NCI-H2196 treated with DMSO at 0.1 percent for 48 hours (cell line): ENCODE results near the gene PRELID2.
"Not testable (repeated sequence)": the region's sequence is repeated elsewhere in the genome, so short reads cannot be mapped to it uniquely, and the experiment has no call there.

ENCODE experiments used
- DNase-seq: peaks from one replicate; lab custom pipeline; 2025; ENCODE audit not compliant: unreplicated experiment; lab: John Stamatoyannopoulos, UW

Gene PRELID2

DNA sequence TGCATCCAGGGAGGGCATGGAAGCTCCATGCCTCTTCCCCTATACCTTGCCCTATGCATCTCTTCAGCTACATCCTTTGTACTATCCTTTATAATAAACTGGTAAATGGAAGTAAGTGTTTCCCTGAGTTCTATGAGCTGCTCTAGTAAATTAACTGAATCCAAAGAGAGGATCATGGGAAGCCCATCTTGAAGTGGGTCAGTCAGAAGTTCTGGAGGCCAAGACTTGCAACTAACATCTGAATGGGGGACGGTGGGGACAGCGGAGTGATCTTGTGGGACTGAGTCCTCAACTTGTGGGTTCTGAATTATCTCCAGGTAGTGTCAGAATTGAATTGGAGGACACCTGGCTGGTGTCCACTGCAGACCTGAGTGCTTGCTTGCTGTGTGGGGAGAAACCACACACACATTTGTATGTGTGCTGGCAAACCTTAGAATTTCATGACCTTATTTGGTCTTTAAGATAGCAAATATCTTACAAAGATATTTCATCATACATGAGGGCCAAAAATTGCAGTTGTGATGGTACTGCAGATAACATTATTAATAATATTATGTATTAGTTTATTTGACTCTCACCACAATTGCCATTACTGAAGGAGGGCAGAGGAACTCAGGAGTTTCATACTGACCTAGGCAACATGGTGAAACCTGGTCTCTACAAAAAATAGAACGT, 5.5 kb upstream of the PRELID2 start:
- DNase-seq: no peak

DNA sequence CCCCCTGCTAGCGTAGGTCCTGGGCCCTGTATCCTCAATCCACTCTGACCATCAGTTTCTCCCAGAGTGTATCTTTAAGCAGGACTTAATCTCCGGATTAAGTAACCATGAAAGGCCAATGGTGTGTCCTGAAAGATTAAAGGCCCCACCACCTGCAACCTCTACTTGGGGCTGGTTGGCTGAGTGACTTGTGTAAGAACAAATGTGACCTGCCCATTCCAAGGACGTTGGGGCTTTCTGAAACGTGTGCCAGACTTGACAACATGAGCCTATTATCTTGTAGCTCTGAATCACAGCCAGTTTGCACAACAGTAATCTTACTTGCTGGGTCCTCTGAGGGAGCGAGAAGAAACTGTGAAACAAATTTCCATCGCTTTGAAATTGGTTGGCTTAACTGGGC, 3.1 kb upstream of the PRELID2 start:
- no peak for DNase-seq

DNA sequence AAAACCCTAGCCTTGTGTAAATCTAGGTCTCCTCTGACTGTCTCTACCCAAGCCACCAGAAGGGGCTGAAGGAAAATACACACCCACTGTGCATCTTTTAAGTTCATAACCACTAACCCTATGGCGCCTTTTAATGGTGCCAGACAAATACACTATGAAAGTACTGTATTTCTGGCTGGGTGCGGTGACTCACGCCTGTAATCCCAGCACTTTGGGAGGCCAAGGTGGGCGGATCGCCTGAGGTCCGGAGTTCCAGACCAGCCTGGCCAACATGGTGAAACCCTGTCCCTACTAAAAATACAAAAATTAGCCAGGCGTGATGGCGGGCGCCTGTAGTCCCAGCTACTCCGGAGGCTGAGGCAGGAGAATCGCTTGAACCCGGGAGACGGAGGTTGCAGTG, 1.1 kb upstream of the PRELID2 start:
- DNase-seq: not testable (repeated sequence)

DNA sequence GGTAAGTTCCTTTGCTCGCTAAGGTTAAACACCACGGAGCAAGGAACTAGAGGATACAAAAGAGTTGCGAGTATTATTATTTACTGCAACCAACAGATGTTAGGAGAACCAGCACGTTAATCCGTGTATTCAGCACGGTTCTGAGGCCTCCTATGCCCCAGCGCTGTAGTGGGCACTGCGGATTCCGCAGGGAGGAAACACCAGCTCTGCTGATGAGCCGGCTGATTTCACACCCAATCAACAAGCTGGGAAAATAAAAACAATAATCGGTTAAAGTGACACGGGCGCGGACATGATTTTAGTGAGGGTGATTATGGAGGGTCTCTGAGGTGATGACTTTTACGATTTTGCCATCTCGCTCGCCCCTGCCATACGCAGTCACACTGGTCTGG, 702 bp upstream of the PRELID2 start:
- DNase-seq: no peak

DNA sequence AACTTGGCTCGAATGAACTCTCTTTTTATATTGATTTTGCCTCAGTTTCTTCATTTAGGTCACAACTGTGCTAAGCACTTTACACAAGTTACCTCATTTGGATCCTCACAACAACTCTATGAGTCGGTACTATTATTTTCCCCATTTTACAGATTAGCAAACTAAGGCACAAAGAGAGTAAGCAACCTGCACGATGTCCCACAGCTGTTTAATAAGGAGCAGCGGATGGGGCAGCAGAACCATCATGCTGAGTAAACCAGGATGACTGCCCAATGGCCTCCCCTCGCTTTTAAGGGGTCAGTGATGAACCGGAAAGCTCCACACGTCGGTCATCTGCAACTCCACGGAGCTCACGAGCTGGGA, 607 bp downstream of the PRELID2 start:
- no peak for DNase-seq

DNA sequence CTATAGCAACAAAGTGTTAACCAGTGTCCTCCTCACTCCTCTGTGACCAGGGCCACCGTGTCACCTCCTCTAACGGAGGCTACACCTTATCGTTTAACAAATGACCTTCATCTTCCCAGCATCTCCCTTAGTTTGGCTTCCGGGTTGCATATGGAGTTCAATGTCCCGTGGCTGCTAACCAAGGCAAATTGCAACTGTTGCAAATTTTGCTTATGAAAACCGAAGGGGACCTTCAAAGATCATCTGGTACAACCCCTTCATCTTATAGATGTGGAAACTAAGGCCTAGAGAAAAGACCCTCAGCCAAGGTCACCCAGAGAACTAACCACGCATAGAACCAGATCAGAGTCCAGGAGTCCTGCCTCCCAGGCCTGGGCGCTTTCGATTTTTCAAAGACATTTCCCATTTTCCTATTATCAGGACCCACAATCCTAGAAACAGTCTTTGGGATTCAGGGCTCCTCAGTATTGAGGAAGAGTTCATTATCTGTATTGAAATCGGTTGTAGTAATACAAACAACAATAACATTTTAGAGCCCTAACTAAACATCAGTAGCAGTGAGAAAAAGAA, 1.4 kb downstream of the PRELID2 start:
- DNase-seq: no peak

DNA sequence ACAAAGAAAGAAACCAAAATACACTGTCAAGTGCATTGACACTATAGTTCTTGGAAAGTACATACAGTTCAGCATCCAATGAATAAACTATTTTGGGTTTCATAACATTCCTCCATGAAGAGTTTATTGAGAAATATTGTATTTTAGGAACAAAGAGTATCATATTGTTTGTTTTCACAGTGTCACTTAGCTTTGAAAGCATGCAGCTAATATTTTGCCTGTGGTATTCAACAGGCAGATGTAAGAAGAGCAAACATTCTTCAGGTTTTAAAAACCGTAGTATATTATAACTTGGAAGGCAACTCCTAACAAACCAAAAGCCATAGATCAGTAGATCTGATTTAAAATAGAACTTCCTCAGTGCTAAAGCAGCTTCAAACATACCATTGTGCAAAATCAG, 4.5 kb downstream of the PRELID2 start:
- DNase-seq: no peak

DNA sequence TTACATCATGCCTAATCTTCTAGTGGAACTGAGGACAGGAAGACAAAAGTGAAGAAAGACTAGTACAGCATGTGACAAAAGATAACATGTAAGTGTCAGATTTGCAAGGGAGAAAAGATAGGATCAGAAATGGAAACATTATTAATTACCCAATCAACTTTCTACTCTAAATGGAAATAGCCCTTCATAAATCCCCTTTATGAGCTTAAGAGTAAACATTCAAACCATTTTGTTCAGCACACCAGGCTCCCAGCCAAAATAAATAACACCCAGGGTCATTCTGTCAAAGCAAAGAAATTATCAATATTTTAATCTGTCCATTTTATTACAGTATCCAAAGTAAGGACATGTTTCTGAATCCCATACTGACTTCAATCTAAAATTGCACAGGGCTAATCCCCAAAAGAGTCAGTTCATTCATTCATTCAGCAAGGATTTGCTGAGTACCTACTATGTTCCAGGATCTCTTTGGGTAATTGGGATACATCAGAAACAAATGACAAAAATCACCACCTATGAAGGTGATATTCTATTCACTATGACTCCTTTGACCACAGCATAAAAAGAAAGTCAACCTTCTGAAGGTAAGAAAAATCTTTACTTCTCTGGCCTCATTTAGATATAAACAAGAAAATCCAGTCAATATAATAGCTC, 5.3 kb downstream of the PRELID2 start:
- no peak for DNase-seq

DNA sequence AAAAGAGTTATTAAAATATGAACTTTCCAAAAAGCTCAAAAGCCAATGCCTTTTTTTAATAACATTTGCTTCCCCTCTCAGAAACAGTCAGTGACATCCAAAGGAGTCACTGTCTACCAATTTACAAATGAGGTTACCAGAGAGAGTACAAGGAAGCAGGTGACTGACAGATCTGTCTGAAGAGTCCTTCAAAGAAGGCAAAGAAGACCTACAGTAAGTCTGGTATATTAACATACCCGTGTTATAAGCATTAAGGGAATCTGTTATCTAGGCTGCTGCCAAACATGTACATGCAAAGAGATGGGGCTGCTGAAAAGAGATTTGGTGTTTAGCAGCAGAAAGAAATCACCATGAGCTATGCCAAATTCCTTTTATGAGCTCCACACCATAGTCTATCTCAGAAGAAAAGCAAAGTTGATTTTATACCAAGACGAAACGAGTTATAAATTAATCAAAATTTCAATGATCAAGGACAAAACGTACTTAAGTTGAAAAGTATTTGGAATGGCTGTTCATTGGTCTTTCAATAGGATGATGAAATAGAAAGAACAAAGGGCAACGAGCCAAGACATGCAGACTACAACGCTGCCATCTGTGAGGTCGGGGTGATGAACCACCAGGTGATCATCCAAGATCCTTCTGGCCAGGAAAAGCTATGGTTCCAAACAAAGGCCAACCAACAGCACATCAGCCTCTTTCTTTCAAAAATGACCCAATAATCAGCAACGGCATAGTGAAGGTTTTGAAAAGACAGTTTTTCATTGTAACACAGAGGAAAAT, 8.1 kb downstream of the PRELID2 start:
- no peak for DNase-seq

DNA sequence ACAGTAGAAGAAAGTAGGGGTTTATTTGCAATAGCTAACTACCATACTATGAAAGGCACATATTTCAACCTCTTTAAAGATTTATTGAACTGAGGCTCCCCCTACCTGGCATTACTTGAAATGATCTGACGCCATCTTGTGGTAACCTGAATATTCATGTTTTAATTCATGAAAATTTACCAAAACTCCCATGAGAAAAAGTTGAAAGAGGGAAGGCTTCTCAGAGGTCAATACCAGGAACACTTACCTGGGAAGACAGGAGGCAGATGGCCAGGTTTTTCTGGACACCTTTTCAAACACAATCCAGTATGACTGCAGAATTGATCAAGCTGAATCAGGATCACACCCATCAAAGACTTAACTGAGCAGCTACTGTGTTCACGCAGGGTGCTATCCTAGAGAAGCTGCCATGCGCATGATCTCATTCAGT, 9.4 kb downstream of the PRELID2 start:
- peak; percentile 35 for DNase-seq

DNA sequence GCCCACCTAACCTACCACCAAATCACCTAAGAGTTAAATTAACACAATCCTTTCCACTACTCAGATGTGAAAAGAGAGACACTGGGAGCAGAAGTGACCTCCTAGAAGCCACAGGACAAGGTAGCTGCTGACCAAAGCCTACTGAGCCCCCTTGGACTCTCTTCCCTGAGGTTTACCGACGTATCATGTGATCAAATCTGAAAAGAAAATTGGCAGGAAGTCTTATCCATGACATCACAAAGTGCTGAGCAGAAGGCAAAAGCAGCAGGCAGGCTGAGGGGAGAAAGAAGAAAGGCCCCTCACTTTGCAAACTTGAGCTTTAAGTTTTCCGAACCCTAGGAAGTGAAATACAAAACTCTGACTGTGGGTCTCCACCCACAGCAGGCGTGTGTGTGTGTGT, 11.1 kb downstream of the PRELID2 start:
- no peak for DNase-seq

DNA sequence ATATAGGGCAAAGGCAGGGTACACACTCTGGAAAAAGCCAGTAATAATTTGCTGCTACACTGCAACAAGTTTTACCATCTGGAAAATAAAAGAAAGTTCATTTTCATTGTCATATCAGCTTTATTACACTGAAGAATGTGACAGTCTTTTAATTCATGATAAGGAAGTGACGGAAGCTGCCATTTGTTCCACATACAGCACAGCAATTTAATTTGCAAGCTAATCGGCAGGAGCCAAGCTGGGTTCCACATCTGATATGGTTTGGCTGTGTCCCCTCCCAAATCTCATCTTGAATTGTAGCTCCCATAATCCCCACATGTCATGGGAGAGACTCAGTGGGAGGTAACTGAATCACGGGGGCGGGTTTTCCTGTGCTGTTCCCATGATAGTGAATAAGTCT, 16.5 kb downstream of the PRELID2 start:
- no peak for DNase-seq

DNA sequence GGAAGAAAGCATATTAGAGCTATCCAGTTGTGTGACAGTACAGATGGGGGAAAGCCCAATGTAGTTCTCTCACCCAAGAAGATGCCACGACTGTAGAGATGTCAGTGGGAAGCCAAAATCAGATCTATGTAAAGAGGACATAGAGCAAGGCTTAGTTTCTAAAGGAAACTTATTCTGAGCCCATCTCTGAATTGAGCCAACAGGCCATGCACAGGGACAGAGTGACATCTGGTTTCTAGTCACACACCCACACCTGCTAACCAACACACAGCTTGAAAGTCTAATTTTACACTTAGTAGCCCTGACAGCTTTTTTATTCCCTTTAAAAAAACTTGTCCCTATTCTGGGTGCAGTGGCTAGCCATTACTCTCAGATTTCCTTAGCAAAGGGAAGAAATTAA, 22.3 kb downstream of the PRELID2 start:
- DNase-seq: no peak

DNA sequence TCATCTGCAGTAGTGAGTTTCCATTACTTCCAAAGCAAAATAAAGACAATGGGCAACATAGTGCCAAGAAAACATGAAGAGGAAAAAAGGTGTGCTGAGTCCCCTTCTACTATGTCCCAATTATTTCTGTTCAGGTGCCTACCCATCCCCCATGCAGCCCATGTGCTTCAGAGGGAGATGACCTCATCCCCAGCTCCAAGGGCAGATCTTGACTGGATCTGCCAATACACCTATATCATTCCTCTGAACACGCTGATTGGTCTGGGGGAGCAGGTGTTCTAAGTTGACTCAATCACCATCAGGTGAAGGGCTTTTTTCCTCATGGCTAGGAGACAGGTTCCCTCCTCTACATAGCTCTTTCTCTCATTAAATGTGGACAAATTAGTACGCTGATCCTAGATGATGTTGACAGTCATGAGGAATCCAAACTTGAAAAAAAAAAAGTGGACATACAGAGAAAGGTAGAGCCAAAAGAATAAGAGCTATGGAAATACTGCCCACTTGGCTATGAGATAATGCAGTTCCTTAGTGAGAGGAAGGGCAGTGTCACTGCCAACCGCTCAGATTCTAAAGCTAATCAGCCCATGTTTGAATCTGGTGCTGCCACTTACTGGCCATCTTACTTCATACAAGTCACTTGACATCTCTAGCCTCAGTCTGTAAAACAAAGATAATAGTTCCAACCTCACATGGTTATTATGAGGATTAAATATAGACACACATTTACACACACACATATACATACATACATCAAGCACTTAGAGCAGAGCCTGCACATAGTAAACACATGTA, 23.1 kb downstream of the PRELID2 start:
- peak; percentile 57 for DNase-seq

DNA sequence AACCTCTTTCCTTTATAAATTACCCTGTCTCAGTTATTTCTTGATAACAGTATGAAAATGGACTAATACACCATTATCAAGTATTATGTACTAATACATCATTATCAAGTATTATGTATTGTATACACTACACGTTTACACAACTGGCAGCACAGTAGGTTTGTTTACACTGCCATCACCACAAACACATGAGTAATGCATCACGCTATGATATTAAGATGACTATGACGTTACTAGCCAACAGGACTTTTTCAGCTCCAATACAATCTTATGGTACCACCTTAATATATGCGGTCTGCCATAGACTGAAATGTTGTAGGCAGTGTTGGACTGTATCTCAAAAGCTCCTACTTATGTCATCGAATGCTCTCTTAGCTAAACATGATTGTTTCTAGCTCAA, 28.2 kb downstream of the PRELID2 start:
- no peak for DNase-seq

DNA sequence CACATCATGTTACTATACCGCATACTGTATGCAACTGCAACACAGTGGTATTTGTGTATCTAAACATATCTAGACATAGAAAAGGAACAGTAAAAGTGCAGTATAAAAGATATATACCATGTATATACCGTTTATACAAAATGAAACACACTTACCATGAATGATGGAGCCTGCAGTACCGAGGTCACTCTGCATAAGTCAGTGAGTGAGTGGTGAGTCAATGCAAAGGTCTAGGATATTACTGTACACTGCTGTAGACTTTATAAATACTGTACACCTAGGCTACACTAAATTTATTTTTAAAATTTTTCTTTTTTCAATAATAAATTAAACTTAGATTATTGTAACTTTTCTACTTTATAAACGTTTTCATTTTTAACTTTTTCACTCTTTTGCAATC, 29.3 kb downstream of the PRELID2 start:
- DNase-seq: no peak

DNA sequence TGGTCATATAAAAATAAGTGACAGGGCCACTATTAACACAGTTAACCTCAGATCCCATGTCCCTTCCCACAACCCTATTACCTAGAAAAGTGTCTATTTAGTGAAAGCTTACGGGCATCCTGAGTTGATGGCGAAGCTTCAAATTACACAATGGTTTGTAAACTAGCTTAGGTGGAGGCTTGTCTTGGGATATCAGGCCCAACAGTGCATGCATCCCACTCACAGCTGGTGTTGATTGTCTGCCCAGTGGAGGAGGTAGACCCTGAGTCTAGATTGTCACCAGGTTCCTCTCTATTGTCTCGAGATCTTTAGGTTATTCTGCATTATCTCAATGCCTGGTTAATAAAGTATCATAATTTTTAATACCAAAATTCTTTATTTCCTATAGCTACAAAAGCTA, 30.4 kb downstream of the PRELID2 start:
- no peak for DNase-seq

DNA sequence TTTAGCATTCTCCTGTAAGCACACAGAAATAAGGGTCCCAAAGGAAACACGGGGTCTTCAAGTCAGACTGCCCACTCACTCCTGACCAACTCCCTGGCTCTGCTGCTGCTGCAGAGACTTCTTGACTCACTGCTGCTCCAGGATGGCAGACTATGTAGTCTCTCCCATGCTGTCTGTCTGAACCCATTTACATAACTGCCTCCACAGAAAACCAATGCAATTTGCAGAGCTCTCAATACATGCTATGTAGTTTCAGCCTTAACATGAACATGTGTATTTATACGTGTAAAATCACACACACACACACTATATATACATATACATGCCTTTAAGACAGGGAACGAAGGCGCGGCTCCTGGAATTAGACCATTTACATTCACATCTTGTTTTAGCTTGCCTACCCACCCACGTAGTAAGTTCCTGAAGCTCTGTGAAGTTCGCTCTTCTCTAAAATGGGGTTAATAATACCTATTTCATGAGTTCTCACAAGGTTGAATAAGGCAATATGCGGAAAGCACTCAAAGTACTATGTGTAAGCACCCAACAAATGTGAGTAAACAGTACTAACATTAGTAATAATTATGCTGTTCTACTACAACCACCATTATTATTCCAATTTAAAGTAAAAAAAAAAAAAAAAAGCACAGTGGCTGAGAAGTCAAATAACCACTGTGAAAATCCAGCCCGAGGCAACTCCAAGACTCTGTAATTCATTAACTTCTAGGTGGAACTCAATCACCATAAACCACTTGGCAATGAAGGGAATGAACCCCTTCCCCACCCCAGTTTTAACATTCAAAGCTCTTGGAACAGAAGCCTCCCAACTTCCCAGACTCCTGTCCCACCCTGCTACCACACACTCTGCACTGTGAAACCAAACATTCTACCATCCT, 31.8 kb downstream of the PRELID2 start:
- no peak for DNase-seq

DNA sequence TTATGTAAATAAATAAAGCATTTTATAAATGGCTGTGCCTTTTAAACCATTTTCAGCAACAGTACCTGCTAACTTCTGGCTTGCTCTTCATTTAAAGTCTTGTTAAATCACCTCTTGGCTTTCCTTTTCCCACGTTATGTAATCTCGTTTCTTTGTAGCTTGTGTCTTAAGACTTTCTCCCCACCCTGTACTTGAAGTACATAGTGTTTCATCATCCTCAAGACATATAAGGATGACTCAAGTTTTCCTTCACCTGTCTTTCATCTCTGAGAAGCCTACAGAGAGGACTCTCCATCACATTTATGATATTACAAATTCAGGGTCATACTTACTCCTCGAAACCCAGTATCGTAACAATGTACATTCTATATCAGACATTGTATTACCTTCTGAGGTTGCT, 33.9 kb downstream of the PRELID2 start:
- DNase-seq: no peak

DNA sequence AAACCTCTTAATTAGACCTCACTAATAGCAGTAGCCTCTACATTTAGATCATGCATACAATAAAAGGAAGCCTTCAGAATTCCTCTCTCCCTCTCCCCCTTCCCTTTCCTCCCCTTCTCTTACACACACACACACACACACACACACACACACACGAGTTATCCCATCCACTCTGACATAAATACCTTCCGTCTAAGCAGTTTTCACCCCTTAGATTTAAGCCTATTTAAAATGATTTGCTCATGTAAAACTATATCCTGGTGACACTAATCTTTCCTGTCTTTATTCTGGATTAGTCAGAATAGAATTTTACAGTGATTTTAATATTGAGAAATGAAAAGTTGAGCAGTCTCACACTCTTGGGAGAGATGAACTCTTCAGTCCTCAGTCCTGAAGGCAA, 35.0 kb downstream of the PRELID2 start:
- DNase-seq: no peak
